GM21390 (cell line): ENCODE measurements around the gene BOLL.
"Not testable (repeated sequence)": the region's sequence is repeated elsewhere in the genome, so short reads cannot be mapped to it uniquely, and the experiment has no call there.

Experiments used
- ATAC-seq: cut with Tn5 transposase; IDR thresholded peaks from one replicate; pipeline ENCODE4 v1.9.1; 2021; ENCODE audit not compliant: unreplicated experiment

Gene BOLL, protein sequence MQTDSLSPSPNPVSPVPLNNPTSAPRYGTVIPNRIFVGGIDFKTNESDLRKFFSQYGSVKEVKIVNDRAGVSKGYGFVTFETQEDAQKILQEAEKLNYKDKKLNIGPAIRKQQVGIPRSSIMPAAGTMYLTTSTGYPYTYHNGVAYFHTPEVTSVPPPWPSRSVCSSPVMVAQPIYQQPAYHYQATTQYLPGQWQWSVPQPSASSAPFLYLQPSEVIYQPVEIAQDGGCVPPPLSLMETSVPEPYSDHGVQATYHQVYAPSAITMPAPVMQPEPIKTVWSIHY

DNA sequence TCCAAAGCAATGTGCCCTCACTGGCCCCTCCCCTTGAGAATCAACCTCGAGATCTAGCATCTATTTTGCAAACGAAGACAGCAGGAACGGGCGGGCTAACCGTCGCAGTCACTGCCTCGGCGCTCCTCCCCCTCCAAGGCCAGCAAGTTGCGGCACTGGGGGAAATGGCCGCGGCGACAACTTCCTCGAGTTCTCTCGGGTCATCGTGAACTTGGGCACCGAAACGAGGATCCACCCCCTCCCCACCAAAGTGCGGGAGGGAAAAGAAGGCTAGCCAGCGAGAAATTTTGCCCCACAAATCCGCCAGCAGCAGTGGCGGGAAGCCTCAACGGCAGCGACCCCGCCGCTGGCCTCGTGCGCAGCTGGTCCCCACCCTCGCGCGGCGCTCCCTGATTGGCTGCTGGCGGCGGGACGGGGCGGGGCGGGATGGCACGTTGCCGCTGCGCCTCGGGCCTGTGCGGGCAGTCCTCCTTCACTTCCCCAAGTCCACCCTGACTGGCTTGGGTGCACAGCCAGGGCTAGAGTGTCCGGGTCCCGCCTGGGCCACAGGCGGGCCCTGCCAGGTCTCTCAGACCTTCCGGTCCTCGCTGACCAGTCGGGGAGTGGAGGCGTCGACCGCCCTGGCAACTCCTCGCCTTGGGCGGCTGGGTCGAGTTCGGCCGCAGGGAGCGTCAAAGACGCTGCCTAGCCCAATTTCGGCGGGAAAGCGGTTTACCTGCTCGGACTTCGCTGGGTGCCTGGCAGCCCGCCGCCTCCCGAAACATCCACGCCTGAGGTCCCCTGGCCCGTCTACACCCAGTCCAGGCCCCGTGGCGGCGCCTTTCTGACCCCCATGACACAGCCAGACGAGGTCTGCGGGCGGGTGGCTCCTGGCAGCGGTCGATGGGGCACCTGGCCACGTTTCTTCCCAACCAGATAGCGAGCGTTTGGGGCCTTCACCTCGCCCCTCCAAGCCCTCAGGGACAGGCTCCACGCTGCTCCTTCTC, at the start of gene BOLL:
Gene BOLL (minus strand): TSS at position 364 of the 986 bp plus-strand sequence. CDS start 3,469 bp downstream, outside the sequence.
- no peak for ATAC-seq

DNA sequence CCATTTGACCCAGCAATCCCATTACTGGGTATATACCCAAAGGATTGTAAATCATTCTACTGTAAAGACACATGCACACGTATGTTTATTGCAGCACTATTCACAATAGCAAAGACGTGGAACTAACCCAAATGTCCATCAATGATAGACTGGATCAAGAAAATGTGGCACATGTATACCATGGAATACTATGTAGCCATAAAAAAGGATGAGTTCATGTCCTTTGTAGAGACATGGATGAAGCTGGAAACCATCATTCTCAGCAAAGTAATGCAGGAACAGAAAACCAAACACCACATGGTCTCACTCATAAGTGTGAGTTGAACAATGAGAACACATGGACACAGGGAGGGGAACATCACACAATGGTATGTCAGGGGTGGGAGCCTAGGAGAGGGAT, 49.7 kb upstream of the BOLL start:
- ATAC-seq = not testable (repeated sequence)

DNA sequence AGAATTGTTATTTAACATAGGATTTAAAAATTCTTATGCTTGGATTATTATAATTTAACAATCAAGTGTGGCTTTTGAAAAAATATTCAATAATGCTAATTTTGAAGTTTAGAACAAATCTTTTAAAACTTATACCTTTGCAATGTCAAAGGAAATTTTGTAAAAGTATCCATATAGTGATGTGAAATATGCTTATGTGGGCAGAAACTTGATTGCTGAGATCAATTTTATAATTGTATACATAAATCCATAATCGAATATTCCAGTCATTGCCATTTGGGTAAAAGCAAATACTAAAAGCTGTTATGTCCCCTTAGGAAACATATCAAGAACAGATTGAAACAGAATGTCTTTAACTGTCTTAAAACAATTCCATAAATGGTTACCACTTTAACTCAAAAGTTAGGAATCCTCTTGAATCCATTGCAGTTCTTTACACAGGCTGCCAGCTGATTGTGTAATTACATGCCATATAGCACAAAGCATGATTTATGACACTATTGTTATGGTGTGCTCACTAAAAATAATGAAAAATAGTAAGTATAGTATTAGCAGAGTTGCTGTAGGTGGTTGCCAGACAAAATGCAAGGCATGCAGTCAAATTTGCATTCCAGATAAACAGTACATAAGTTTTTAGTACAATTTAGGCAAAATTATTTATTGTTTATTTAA, 43.5 kb upstream of the BOLL start:
- ATAC-seq = no peak

DNA sequence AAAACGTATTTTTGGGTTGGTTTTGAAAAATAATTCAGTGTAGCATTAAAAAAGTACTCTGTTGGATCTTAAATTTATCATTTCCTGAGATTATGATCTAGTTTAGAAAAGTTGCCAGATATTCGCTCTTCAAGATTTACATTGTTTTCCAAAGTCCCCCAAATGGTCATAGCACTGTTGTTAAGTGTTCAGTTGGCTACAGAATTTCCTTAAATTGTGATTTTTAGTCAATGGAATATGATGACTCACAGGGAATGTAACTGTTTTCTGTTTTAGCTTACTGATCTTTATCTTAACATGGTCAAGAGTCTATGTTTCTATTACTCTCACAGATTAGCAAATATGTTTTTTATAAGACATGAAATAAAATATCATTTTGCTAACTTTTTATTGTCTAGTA, 42.5 kb upstream of the BOLL start:
- ATAC-seq = no peak

DNA sequence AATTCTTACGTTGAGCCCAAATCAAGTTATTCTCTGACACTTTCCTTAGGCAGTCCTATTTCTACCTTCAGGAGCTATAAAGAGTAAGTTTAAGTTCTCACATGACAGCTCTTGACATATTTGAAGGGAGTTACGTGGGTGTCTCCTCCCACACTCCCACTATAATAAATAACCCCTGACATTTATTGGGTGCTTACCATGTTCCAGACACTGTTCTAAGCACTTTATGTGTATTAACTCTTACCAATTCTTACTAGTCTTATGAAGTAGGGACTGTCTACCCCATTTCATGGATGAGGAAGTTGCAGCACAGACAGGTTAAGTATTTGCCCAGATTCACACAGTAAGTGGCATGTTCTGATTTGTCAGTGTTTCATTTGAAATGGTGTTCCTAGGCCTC, 37.2 kb upstream of the BOLL start:
- ATAC-seq = no peak

DNA sequence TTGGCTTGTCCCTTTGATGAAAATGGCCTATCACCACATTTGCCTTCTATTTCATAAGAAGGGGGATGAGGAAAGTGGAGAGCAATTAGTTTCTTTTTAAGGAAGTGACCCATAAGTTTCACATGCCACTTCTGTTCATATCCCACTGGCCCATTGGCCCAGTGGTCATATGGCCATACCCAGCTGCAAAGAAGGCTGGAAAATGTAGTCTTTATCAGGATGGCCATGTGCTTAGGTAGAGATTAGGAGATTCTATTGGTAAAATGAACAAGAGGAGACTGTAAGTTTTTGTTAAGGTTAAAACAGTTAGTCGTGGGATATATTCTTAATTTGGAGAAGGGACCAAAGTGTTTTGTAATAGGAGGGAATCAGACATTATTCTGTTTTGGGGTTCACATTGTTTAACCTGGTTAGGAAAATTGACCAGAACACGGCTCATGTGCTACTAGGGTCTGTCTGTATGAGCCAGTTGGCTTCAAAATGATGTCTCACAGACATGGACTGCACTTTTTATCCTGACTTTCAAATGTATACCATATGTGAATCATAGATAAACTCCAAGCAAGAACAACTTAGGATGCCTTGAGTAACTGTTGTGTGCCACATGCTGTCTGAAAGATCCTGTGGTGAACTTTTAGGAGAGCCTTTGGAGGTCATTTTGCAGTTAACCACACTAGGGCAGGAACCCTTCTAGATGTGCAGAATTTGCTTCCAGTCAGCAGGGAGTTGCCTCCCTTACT, 36.6 kb upstream of the BOLL start:
- no peak for ATAC-seq

DNA sequence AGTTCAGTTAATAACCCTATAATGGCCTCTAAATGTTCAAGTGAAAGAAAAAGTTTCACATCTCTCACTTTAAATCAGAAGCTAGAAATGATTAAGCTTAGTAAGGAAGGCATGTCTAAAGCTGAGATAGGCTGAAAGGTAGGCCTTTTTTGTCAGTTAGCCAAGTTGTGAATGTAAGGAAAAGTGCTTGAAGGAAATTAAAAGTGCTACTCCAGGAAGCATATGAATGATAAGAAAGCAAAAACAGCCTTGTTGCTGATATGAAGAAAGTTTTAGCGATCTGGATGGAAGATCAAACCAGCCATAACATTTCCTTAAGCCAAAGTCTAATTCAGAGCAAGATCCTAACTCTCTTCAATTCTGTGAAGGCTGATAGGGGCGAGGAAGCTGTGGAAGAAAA, 29.4 kb upstream of the BOLL start:
- ATAC-seq = no peak

DNA sequence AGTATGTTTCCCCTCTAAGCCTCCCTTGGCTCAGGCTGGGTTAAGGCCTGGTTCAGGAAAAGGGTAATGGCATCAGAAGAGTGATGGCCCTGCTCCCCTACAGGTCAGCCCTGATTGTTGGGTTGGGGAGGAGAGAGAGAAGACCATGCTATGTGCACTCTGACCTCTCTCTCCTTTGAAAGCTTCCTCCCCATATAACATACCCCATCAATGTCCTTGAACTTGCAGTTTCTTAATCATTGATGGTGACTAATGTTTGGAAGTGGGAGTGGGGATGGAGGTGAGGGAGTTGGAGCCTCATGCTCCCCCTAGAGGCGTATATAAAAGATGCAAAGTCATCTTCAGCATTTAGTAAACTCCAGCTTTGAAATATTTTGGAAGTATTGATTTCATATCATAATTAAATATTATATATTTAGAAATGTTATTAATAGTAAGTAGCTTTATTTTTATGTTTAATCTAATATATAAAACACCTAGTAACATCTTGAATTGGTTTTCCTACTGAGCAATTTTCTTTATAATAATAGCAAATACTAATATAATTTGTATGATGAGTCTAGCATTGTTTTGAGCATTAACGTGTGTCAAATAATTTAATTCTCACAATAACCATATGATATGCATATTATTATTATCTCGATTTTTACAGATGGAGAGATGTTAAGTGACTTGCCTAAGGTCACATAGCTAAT, 28.1 kb upstream of the BOLL start:
- ATAC-seq = peak; percentile 68

DNA sequence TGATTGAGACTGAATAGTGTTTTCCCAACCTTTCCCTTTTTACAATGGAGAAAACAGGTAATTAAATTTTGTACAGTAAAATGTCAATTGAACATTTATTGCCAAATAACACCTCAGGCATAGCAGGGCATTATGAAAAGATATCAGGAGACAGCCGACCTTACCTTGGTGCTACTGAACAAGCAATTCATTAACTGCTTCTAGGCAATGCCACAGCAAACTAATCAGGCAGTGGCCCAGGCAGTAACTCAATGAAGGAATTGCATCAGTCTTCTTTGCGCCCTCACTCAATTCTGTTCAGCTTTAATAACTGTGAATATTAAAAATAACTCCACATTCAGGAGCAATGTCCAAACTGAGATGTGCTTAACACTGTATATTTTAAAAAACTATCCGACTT, 25.4 kb upstream of the BOLL start:
- ATAC-seq = no peak

DNA sequence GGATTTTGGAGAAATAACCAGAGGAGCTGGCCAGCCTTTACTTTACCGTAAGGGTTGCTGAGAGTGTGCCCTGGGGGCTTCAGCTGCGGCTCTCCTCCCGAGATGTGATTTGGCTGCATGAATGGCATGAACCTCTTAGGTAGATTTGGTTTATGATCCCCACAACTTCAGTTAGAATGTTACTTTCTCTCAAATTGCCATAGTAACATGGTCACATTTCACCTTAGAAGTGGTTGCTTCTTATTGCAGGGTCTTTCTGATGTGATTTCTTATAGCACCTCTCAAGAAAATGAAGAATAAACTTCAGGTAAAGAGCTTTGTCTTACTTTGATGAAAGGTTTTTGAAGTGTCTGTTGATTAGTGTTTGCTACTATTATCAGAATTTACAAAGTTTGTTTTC, 24.9 kb upstream of the BOLL start:
- no peak for ATAC-seq

DNA sequence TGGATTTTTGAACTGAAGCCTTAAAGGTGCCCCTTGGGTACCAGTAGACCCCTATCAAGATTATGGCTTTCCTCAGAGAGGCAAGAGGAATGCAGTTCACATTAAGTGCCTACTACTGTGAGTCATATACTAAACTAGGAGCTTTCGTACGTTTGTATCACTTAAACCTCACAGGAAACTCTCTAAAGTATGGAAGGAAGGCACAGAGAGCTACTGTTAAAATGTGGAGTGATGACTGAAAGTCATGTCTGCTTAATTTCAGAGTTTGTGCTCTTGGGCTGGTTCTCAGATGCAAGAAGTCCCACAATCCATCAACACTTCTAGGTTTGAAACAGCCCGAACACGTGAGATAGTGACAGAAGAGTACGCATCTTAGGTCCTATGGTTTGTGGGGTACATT, 23.9 kb upstream of the BOLL start:
- ATAC-seq = no peak

DNA sequence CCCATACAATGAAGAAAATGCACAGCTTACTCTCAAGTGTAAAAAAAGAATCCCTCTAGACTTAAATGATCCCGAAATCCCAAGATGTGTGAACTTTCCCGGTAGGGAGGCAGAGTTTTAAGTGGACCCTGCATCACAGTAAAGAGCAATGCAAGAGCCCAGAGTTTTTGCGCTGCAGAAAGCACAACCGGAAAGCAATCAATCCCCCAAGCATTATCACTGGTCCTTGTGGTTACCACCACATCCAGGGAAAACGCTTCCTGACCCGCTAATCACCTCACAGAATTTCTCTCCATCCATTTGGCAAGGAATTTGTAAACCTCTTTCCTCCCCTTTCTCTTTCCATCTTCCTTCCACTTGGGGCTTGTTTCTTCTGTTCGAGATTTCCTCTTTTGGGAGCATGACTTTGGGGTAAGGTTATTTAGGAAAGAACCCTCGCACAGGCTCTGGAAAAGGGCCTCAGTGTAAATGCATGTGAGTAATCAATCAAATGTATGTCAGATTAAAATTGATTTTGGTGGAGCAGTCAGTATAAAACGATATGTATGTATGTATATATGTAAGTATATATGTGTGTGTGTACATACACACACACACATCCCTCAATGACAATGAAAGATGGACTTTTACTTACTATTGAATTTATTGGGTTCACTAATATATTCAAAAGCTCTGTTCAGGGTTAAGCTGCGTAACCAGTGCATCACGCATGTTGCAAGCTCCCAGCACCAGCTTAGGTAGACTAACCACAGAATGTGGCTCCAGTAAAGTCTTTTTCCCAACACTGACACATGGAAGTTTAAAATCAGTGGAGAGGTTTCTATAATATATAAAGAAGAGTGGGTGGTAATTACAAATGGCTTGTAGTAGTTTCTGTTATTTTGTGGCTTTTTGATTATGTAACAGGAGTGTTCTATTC, 20.9 kb upstream of the BOLL start:
- ATAC-seq = no peak

DNA sequence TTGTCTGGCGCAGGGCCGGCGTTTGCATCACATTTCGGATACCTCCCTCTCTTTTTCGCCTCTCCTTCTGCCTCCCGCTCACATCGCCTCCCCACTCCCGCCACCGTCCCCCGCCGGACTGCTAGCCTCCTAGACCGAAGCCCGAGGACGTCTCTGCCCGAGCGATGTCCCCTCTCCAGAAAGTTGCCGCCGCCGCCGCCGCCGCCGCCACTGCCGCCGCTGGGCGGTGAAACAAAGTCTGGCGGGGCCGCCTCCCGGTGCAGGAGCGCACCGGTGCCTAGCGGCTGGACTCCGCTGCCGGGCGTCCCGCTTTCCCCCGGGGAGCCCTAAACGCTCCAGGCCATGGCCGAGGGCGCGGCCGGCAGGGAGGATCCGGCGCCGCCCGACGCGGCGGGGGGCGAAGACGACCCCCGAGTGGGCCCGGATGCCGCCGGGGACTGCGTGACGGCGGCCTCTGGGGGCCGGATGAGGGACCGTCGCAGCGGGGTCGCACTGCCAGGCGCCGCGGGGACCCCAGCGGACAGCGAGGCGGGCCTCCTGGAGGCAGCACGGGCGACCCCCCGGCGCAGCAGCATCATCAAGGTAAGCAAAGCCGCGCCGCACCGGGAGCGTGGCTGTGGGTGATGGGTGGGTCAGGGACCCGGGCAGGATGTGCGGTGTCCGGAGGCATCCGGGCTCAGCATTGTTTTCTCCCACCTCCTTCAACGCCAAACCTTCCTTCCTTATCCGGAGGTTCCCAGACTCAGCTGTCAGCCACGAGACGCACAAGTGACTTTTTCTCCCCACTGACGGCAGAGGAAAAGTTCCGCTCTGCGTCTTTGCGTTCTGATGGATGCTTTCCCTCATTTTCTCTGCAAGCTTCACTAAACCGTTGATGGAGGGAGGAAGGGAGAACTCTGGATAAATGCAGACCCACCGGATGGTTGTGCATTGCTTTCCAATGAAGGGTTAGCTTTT, 19.9 kb upstream of the BOLL start:
- peak; percentile 38 for ATAC-seq

DNA sequence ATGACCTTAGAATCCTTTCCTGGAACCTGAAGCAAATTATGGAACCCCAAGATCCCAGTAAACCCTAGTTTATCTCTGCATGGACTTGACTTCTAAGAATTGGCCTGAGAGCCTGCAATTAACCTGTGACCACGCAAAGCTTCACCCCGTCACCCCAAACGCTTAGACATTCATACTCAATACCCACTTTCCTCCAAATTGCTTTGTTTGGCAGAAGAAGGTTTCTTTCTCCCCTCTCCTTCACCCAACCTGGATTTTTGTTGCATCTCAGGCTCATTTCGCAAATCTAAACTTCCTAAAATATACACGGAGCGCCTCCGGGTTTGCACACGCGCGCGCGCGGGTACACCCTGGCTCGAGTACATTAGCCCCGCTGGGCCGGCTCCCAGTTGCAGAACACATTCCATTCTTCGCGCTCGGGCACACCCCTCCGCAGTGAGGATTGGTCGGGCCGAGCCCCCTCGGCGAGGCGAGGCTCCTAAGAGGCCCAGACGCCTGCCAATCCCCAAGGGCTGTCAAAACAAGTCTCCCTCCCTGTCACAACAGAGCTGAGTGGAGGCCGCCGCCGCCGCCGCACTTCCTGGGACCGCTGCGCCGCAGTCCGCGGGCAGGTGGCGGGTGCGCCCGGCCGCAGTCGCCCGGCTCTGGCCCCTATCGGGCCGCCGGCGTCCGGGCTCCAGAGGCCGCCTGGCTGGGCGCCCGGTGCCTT, 19.1 kb upstream of the BOLL start, which contains the start of gene PLCL1:
Gene PLCL1 (plus strand): TSS at position 545 of the 709 bp plus-strand sequence.
- peak; percentile 100 for ATAC-seq

DNA sequence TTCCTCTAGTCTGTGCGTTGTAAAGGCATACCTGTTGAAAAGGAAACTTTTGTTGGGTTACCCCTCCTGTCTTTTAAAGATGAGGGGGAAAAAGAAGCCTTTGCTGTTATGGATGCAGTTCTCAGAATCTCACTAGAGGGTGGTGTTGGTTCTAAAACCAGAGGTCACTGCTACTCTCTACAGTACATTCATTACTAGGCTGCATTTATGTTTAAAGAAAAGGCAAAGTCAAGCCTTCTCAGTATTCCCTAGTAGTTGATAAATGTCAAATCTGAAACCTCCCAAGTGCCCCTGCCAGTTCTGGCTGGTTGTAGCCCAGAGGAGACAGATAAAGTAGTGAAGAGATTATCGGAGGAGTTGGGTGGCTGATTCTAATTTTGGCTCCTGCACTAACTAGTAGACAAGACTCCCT, 17.9 kb upstream of the BOLL start:
- no peak for ATAC-seq

DNA sequence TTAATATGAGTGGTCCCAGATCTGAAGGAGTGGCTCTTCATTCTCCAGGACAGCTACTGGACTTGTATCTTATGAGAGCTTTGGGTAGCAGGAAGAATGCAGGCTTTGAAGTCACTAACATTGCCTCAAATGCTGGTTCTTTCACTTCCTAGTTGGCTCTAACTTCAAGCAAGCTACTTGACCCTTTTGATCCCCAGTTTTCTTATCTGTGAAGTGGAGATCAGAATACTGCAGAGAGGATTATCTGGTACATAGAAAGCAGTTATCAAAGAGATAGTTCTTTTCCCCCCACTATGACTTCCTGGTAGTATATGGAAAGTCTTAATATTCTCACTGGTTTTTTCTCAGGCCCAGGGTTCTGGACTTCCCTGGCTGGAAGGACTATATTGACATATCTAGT, 15.9 kb upstream of the BOLL start:
- ATAC-seq = no peak

DNA sequence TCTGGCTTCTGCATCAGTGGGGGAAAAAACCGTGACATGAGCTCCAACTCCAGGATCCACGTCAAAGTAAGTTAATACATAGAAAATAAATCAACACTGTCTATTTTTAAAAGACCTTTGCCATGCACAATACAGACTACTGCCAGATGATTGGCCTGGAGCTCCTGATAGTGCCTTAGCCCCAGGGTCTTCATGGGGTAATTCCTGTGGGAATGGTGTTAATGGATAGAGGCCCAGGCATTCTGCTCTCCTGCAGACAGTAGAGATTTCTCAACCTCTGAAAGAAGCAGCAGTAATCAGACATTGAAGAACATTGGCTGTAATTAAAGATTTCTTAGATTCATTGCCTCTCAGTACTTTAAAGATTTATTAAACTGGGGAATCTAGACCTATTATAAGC, 15.0 kb upstream of the BOLL start:
- ATAC-seq = no peak
